Right lobe of liver (tissue), 4 donors: ENCODE results near the gene MYRIP.

ENCODE experiments used
- POLR2A ChIP-seq: fragments of 450-650 bp; IDR thresholded peaks from one replicate; pipeline ENCODE4 v1.6.1; 2017; ENCODE audit warnings: antibody characterized with exemption, mild to moderate bottlenecking
- TF ChIP-seq, protein P1 (sequence below), 4 donors: fragments of 200-600 bp in 3 of 4; fragments of 450-650 bp in 1 of 4; IDR thresholded peaks; one replicate each; pipeline versions ENCODE4 v1.5.1 to v1.8.0; 2016 to 2022; ENCODE audit warnings: antibody characterized with exemption in 4 of 4, mild to moderate bottlenecking in 2 of 4
- donor health status: DM: no; HTN: no; CAD: no.
- donor health status: DM: no; HTN: no; CAD: no.
- donor health status: DM: no; HTN: yes; CAD: no.

GRCh38 chr3:40213556-40213955, 404.1 kb downstream of the MYRIP start:
- no peak for TF ChIP-seq POLR2A
- TF ChIP-seq, protein P1, sequence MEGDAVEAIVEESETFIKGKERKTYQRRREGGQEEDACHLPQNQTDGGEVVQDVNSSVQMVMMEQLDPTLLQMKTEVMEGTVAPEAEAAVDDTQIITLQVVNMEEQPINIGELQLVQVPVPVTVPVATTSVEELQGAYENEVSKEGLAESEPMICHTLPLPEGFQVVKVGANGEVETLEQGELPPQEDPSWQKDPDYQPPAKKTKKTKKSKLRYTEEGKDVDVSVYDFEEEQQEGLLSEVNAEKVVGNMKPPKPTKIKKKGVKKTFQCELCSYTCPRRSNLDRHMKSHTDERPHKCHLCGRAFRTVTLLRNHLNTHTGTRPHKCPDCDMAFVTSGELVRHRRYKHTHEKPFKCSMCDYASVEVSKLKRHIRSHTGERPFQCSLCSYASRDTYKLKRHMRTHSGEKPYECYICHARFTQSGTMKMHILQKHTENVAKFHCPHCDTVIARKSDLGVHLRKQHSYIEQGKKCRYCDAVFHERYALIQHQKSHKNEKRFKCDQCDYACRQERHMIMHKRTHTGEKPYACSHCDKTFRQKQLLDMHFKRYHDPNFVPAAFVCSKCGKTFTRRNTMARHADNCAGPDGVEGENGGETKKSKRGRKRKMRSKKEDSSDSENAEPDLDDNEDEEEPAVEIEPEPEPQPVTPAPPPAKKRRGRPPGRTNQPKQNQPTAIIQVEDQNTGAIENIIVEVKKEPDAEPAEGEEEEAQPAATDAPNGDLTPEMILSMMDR (IDR thresholded peaks at IDR 0.05): no peak
